ENCODE results near the gene USP22. TPM values are rescaled to one million over a fixed set of nuclear protein-coding genes. Genes with fewer than 3 reads are reported as not detected.

The USP22 gene
- total RNA-seq, 1 experiment from 2014 or later = 150 TPM

DNA sequence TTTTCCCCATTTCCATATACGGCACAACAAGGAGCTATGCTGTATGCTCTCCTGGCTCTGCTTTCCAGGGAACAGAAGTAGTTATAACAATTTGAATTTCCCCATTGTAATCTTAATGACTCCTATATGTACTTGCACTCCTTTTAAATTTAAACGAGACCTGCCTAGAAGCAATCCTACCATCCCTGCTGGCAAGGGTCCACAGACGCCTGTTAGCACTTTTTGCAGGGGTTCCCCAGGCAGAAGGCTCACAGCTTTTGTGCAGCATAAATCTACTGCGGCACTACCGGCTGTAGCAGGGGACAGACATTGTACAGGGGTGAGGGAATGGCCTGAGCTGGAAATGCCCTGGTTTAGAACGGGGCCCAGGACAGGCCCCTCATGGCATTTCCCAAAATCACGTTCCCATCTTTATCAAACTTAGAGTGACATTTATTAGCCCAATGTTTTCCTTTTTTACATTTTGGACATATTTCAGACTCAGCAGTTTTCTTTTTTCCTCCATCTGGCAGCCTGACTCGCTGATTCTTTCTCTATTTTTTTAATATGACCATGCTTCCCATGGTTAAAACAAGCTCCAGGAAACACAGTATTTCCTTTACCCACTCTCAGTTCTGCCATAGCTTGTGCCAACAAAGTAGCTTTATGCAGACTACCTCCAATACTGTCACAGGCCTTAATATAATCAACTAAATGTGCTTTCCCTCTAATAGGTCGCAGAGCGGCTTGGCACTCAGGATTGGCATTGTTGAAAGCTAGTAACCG is 35.4 kb upstream of the USP22 start:
- intact Hi-C loops (cut with micrococcal nuclease; ENCODE audit: unreplicated experiment) = no loop called here
- H3K27me3 Mint-ChIP-seq (ENCODE audit: unreplicated experiment) = peaks cover 84% of the 10 kb centered on the region
- TF ChIP-seq, protein P1, sequence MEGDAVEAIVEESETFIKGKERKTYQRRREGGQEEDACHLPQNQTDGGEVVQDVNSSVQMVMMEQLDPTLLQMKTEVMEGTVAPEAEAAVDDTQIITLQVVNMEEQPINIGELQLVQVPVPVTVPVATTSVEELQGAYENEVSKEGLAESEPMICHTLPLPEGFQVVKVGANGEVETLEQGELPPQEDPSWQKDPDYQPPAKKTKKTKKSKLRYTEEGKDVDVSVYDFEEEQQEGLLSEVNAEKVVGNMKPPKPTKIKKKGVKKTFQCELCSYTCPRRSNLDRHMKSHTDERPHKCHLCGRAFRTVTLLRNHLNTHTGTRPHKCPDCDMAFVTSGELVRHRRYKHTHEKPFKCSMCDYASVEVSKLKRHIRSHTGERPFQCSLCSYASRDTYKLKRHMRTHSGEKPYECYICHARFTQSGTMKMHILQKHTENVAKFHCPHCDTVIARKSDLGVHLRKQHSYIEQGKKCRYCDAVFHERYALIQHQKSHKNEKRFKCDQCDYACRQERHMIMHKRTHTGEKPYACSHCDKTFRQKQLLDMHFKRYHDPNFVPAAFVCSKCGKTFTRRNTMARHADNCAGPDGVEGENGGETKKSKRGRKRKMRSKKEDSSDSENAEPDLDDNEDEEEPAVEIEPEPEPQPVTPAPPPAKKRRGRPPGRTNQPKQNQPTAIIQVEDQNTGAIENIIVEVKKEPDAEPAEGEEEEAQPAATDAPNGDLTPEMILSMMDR (IDR thresholded peaks at IDR 0.05; ENCODE audit: unreplicated experiment) = no peak
- BruUV-seq (replicated peaks) = no TSS peak
- H3K4me1 Mint-ChIP-seq (ENCODE audit: low read depth, unreplicated experiment) = no peaks in the 10 kb centered on the region
- CTCF ChIA-PET = no interaction called here
- H3K36me3 Mint-ChIP-seq (ENCODE audit: insufficient read depth, unreplicated experiment) = no peaks in the 10 kb centered on the region
- DNase-seq = no peak
- no peak overlapping the region for H3K27ac Mint-ChIP-seq (ENCODE audit: unreplicated experiment)
- no peak overlapping the region for H3K4me3 Mint-ChIP-seq (ENCODE audit: low read depth, unreplicated experiment)
- H3K9me3 Mint-ChIP-seq (ENCODE audit: low read depth, unreplicated experiment) = peaks cover 3% of the 10 kb centered on the region

GRCh38 chr17:21077281-21077680 is 34.5 kb upstream of the USP22 start:
- peaks cover 84% of the 10 kb centered on the region for H3K27me3 Mint-ChIP-seq (ENCODE audit: unreplicated experiment)
- intact Hi-C loops (cut with micrococcal nuclease; ENCODE audit: unreplicated experiment) = no loop called here
- TF ChIP-seq, protein P1 (IDR thresholded peaks at IDR 0.05; ENCODE audit: unreplicated experiment) = no peak
- peaks cover 1% of the 10 kb centered on the region for H3K9me3 Mint-ChIP-seq (ENCODE audit: low read depth, unreplicated experiment)
- H3K4me1 Mint-ChIP-seq (ENCODE audit: low read depth, unreplicated experiment) = no peaks in the 10 kb centered on the region
- no peak overlapping the region for H3K27ac Mint-ChIP-seq (ENCODE audit: unreplicated experiment)
- BruUV-seq (replicated peaks) = no TSS peak
- H3K4me3 Mint-ChIP-seq (ENCODE audit: low read depth, unreplicated experiment) = no peak overlapping the region
- CTCF ChIA-PET = no interaction called here
- H3K36me3 Mint-ChIP-seq (ENCODE audit: insufficient read depth, unreplicated experiment) = no peaks in the 10 kb centered on the region
- no peak for DNase-seq

DNA sequence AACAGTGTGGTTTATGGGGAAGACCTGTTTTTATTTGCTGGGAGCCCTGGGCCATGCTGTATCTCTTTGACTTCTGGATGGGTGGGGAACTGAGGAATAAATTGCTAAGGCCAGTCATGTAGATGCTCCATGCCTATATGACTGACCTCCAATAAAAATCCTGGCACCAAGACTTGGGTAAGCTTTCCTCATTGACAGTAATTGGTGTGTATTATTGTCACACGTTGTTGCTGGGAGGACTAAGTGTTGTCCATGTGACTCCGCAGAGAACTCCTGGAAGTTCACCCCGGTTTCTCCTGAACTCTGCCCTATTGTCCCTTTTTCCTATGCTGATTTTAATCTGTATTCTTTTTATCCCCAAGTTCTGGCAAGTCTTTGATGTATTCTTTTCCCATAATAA is 33.4 kb upstream of the USP22 start:
- intact Hi-C loops (cut with micrococcal nuclease; ENCODE audit: unreplicated experiment) = no loop called here
- Mint-ChIP-seq H3K36me3 (ENCODE audit: insufficient read depth, unreplicated experiment) (no peaks in the 10 kb centered on the region), H3K4me3 (ENCODE audit: low read depth, unreplicated experiment) (no peak overlapping the region), H3K4me1 (ENCODE audit: low read depth, unreplicated experiment) (no peaks in the 10 kb centered on the region), H3K9me3 (ENCODE audit: low read depth, unreplicated experiment) (no peaks in the 10 kb centered on the region), H3K27ac (ENCODE audit: unreplicated experiment) (no peak overlapping the region), H3K27me3 (ENCODE audit: unreplicated experiment) (peaks cover 79% of the 10 kb centered on the region)
- TF ChIP-seq, protein P1 (IDR thresholded peaks at IDR 0.05; ENCODE audit: unreplicated experiment) = no peak
- no TSS peak for BruUV-seq (replicated peaks)
- no peak for DNase-seq
- CTCF ChIA-PET = no interaction called here

GRCh38 chr17:21075739-21076085 is 32.9 kb upstream of the USP22 start:
- BruUV-seq (replicated peaks) = no TSS peak
- CTCF ChIA-PET = no interaction called here

More at GRCh38 chr17:21075739-21076085, 32.9 kb upstream of the USP22 start:
- no peak overlapping the region for H3K4me3 Mint-ChIP-seq (ENCODE audit: low read depth, unreplicated experiment)
- TF ChIP-seq, protein P1 (IDR thresholded peaks at IDR 0.05; ENCODE audit: unreplicated experiment) = no peak
- DNase-seq = no peak
- H3K27ac Mint-ChIP-seq (ENCODE audit: unreplicated experiment) = no peak overlapping the region
- no peaks in the 10 kb centered on the region for H3K9me3 Mint-ChIP-seq (ENCODE audit: low read depth, unreplicated experiment)
- no peaks in the 10 kb centered on the region for H3K36me3 Mint-ChIP-seq (ENCODE audit: insufficient read depth, unreplicated experiment)
- no peaks in the 10 kb centered on the region for H3K4me1 Mint-ChIP-seq (ENCODE audit: low read depth, unreplicated experiment)
- intact Hi-C loops (cut with micrococcal nuclease; ENCODE audit: unreplicated experiment) = no loop called here
- H3K27me3 Mint-ChIP-seq (ENCODE audit: unreplicated experiment) = peaks cover 74% of the 10 kb centered on the region

All from Calu3 (cell line).